GM23248 (cell line): Measurements from ENCODE around the gene MAGEA11.
"Not testable (repeated sequence)": the region's sequence is repeated elsewhere in the genome, so short reads cannot be mapped to it uniquely, and the experiment has no call there.

Source experiments
- EZH2 ChIP-seq: fragments of 200-600 bp; sonication (generic); IDR thresholded peaks from 2 replicates; pipeline ENCODE4 v1.6.1; 2018; ENCODE audit warnings: antibody characterized with exemption, mild to moderate bottlenecking; ENCODE audit not compliant: insufficient read depth, poor library complexity, severe bottlenecking
- EZH2phosphoT487 ChIP-seq: fragments of 200-600 bp; sonication (generic); IDR thresholded peaks from 2 replicates; pipeline ENCODE4 v1.6.1; 2018; ENCODE audit warnings: antibody characterized with exemption, moderate library complexity, mild to moderate bottlenecking, low read depth; ENCODE audit not compliant: insufficient read depth

GRCh38 chrX:149675088-149675487 is 36.8 kb upstream of the MAGEA11 start:
- not testable (repeated sequence) for TF ChIP-seq EZH2, EZH2phosphoT487
